ENCODE results near the gene PSME3IP1. TPM values are rescaled to one million over a fixed set of nuclear protein-coding genes. Genes with fewer than 3 reads are reported as not detected.

PSME3IP1 gene
- total RNA-seq, 1 experiment from 2014 or later: 45.6 TPM

GRCh38 chr16:57115514-57116182 lies 70.2 kb downstream of the PSME3IP1 start:
- no peak for ATAC-seq
- CTCF ChIA-PET: no interaction called here
- POLR2A ChIA-PET (ENCODE audit: unreplicated experiment): no interaction called here
- H3K4me3 ChIP-seq (ENCODE audit: low read length): no peak overlapping the region
- no TSS peak for BruUV-seq (replicated peaks)
- H3K4me2 ChIP-seq (ENCODE audit: low read length): no peak overlapping the region
- H2AFZ ChIP-seq (ENCODE audit: low read length): no peak overlapping the region
- no peaks in the 10 kb centered on the region for H3K79me2 ChIP-seq (ENCODE audit: low read length)
- H3K9me2 ChIP-seq (replicated peaks; ENCODE audit: low read length): no peaks in the 10 kb centered on the region
- no peaks in the 10 kb centered on the region for H3K4me1 ChIP-seq (ENCODE audit: insufficient read depth, low read length)
- intact Hi-C loops (cut with micrococcal nuclease): no loop called here
- no peaks in the 10 kb centered on the region for H3K9me3 ChIP-seq (ENCODE audit: low read length)
- H3F3A ChIP-seq (ENCODE audit: low read length, unreplicated experiment): no peaks in the 10 kb centered on the region
- no peaks in the 10 kb centered on the region for H4K20me1 ChIP-seq (ENCODE audit: low read length)
- no peaks in the 10 kb centered on the region for H3K27me3 ChIP-seq (ENCODE audit: low read length)
- H3K36me3 ChIP-seq (ENCODE audit: low read depth, low read length): no peaks in the 10 kb centered on the region
- H3K27ac ChIP-seq (ENCODE audit: low read length): no peak overlapping the region
- TF ChIP-seq EZH2 (IDR thresholded peaks at IDR 0.05; ENCODE audit: low read length, unreplicated experiment) (no peak), CTCF (conservative IDR thresholded peaks at IDR 0.05; ENCODE audit: low read depth, low read length) (no peak), EZH2phosphoT487 (IDR thresholded peaks at IDR 0.05; ENCODE audit: borderline replicate concordance, low read length) (no peak)
- H3K9ac ChIP-seq (ENCODE audit: low read length): no peak overlapping the region
- DNase-seq: no peak

GRCh38 chr16:57115168-57115513 lies 70.7 kb downstream of the PSME3IP1 start:
- Histone ChIP-seq H3K9me3 (ENCODE audit: low read length) (no peaks in the 10 kb centered on the region), H3K9me2 (replicated peaks; ENCODE audit: low read length) (no peaks in the 10 kb centered on the region), H3K4me1 (ENCODE audit: insufficient read depth, low read length) (no peaks in the 10 kb centered on the region), H4K20me1 (ENCODE audit: low read length) (no peaks in the 10 kb centered on the region), H3K4me2 (ENCODE audit: low read length) (no peak overlapping the region), H3K4me3 (ENCODE audit: low read length) (no peak overlapping the region), H3F3A (ENCODE audit: low read length, unreplicated experiment) (no peaks in the 10 kb centered on the region), H3K9ac (ENCODE audit: low read length) (no peak overlapping the region), H2AFZ (ENCODE audit: low read length) (no peak overlapping the region), H3K27ac (ENCODE audit: low read length) (no peak overlapping the region), H3K36me3 (ENCODE audit: low read depth, low read length) (no peaks in the 10 kb centered on the region), H3K79me2 (ENCODE audit: low read length) (no peaks in the 10 kb centered on the region), H3K27me3 (ENCODE audit: low read length) (no peaks in the 10 kb centered on the region)
- no peak for DNase-seq
- no peak for TF ChIP-seq EZH2phosphoT487 (IDR thresholded peaks at IDR 0.05; ENCODE audit: borderline replicate concordance, low read length)
- no peak for TF ChIP-seq CTCF (conservative IDR thresholded peaks at IDR 0.05; ENCODE audit: low read depth, low read length)
- no peak for TF ChIP-seq EZH2 (IDR thresholded peaks at IDR 0.05; ENCODE audit: low read length, unreplicated experiment)
- POLR2A ChIA-PET (ENCODE audit: unreplicated experiment): no interaction called here
- no TSS peak for BruUV-seq (replicated peaks)
- intact Hi-C loops (cut with micrococcal nuclease): no loop called here
- no peak for ATAC-seq
- CTCF ChIA-PET: no interaction called here

GRCh38 chr16:57113664-57114063 lies 72.2 kb downstream of the PSME3IP1 start:
- intact Hi-C loops (cut with micrococcal nuclease): no loop called here
- no peaks in the 10 kb centered on the region for H3K9me2 ChIP-seq (replicated peaks; ENCODE audit: low read length)
- H3K36me3 ChIP-seq (ENCODE audit: low read depth, low read length): no peaks in the 10 kb centered on the region
- H3K9ac ChIP-seq (ENCODE audit: low read length): no peak overlapping the region
- no peak overlapping the region for H3K4me3 ChIP-seq (ENCODE audit: low read length)
- no peaks in the 10 kb centered on the region for H3K27me3 ChIP-seq (ENCODE audit: low read length)
- no peaks in the 10 kb centered on the region for H3K9me3 ChIP-seq (ENCODE audit: low read length)
- H3K79me2 ChIP-seq (ENCODE audit: low read length): no peaks in the 10 kb centered on the region
- TF ChIP-seq EZH2phosphoT487 (IDR thresholded peaks at IDR 0.05; ENCODE audit: borderline replicate concordance, low read length) (no peak), EZH2 (IDR thresholded peaks at IDR 0.05; ENCODE audit: low read length, unreplicated experiment) (no peak), CTCF (conservative IDR thresholded peaks at IDR 0.05; ENCODE audit: low read depth, low read length) (no peak)
- DNase-seq (no peak), ATAC-seq (no peak)
- no TSS peak for BruUV-seq (replicated peaks)
- no peaks in the 10 kb centered on the region for H3K4me1 ChIP-seq (ENCODE audit: insufficient read depth, low read length)
- no peaks in the 10 kb centered on the region for H4K20me1 ChIP-seq (ENCODE audit: low read length)
- no peak overlapping the region for H3K27ac ChIP-seq (ENCODE audit: low read length)
- no peak overlapping the region for H2AFZ ChIP-seq (ENCODE audit: low read length)
- H3K4me2 ChIP-seq (ENCODE audit: low read length): no peak overlapping the region
- CTCF ChIA-PET: no interaction called here
- POLR2A ChIA-PET (ENCODE audit: unreplicated experiment): no interaction called here
- H3F3A ChIP-seq (ENCODE audit: low read length, unreplicated experiment): no peaks in the 10 kb centered on the region

Data from PC-3 (cell line).